SH-SY5Y (cell line): Measurements from ENCODE around the gene USH2A.

Source experiments
- GATA2 ChIP-seq: IDR thresholded peaks from 2 replicates; pipeline ENCODE4 v1.6.1; 2011; ENCODE audit warnings: mild to moderate bottlenecking, low read depth, low read length
- GATA3 ChIP-seq: IDR thresholded peaks from 2 replicates; pipeline ENCODE4 v1.6.1; 2011; ENCODE audit warnings: low read depth, mild to moderate bottlenecking, low read length, moderate library complexity

GRCh38 chr1:216046336-216046735 is 376.9 kb downstream of the USH2A start:
- no peak for TF ChIP-seq GATA2
- no peak for TF ChIP-seq GATA3
